NCI-H2107 (cell line): ENCODE data around the gene ADD2.
"Not testable (repeated sequence)": the region's sequence is repeated elsewhere in the genome, so short reads cannot be mapped to it uniquely, and the experiment has no call there.

Experiments
- DNase-seq: peaks from one replicate; lab custom pipeline; 2025; lab: John Stamatoyannopoulos, UW

Gene ADD2, protein sequence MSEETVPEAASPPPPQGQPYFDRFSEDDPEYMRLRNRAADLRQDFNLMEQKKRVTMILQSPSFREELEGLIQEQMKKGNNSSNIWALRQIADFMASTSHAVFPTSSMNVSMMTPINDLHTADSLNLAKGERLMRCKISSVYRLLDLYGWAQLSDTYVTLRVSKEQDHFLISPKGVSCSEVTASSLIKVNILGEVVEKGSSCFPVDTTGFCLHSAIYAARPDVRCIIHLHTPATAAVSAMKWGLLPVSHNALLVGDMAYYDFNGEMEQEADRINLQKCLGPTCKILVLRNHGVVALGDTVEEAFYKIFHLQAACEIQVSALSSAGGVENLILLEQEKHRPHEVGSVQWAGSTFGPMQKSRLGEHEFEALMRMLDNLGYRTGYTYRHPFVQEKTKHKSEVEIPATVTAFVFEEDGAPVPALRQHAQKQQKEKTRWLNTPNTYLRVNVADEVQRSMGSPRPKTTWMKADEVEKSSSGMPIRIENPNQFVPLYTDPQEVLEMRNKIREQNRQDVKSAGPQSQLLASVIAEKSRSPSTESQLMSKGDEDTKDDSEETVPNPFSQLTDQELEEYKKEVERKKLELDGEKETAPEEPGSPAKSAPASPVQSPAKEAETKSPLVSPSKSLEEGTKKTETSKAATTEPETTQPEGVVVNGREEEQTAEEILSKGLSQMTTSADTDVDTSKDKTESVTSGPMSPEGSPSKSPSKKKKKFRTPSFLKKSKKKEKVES

DNA sequence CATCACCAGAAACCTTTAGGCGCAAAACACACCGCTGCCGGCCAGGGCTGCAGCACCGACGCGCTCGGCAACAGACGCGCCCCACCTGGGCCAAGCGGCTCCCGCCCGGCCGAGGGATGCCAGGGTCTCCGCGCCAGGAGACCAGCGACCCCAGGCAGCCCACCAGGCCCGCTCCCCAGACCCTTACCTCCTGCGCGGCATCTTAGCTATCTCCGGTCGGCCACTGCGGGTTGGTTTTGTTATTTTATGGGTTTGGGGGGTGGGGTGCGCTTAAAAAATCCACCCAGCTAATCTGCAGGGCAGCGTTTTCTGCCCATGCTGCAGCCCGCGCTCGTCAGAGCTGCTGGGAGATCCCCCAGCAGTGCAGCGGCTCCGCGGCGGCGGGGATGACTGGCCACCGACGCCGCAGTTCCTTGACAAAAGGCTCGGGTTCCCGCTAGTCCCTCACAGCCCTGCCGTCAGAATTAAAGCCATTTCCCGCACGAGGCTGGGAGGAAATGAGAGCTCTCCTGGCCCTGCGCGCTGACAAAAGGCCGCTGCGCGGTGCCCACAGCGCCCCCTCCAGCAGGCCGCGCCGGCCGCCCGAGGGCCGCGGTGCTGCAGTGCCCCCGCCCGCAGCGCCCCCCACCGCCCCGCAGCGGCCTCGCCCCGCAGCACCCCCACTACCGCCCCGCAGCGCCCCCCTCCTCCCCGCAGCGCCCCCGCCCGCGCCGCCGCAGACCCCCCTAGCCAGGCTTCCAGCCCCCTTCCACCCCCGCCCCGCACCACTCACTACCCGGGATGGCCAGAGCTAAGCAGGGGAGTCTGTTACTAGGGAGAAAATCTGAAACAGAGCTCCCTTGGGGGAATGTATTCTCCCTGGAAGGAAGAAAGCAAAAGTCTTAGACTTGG is at the start of gene ADD2:
TSS of gene ADD2 (minus strand) at position 502 of the 891 bp plus-strand sequence. CDS start 61,792 bp downstream, outside the sequence.
- DNase-seq = peak; percentile 28

- no peak for DNase-seq
Measured at GRCh38 chr2:70817284-70817954, 49.4 kb upstream of the ADD2 start.

GRCh38 chr2:70816726-70817125 is 48.7 kb upstream of the ADD2 start:
- DNase-seq = no peak

GRCh38 chr2:70808983-70809958 is 41.3 kb upstream of the ADD2 start:
- no peak for DNase-seq

DNA sequence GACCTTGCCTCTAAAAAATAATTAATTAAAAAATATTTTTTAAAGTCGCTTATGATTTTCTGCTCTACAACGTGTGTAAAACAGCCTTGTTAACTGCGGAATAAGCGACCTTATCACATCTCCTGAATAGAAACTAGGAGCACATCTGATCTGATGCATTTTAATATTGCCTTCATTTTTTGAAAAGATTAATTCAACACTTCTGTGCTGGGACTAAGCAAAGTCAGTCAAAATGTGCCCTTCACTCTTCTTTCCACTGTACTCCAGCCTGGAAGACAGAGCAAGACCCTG is 39.8 kb upstream of the ADD2 start:
- DNase-seq = no peak

GRCh38 chr2:70807102-70807827 is 39.3 kb upstream of the ADD2 start:
- DNase-seq = no peak

GRCh38 chr2:70806620-70807019 is 38.6 kb upstream of the ADD2 start:
- no peak for DNase-seq

DNA sequence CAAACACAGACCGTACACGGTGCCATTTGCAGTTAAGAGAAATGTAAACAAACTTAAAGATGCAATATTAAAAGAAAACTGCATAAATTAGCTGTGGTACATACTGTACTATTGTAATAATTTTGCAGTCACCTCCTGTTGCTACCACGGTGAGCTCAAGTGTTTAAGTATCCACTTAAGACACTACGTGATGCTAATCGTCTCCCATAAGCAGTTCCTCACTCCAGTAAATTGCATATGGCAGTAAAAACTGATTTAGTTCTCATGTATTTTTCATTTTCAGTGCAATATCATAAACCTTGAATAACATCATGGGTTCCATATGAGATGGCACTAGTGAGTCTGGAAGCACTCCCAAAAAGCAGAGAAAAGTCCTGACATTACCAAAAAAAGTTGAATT is 38.0 kb upstream of the ADD2 start:
- DNase-seq = peak; percentile 21

DNA sequence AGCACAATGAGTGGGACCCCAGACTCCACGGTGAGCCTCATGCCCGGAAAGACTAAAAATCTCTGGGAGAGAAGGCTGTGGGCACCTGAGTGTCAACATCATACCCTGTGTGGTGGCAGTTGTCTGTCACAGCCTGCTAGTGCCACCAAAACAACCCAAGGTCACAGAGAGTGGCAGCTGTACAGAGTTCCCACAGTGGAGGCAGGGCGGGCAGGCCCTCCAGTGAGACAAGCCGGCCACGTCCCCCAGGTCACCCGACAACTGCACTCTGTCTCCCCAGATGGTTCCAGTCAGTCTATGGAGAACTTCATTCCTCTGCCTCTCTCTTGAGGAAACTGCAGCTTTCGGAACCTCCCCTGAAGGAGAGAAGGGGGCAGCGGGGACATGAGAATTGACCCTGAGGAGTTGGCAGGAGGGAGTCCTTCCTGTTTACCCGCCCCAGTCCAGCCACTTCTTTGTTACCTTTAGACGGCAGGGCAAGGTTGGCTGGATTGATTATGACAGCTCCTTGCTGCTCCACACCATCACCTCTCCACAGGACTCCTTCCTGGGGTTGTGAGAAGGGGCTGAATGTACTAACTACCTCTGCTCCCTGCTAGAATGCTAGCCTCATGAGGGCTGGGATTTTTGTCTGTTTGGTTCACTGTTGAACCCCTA is 33.7 kb upstream of the ADD2 start:
- no peak for DNase-seq

- no peak for DNase-seq
Measured at GRCh38 chr2:70799706-70800105, 31.7 kb upstream of the ADD2 start.

GRCh38 chr2:70797996-70798395 is 30.0 kb upstream of the ADD2 start:
- DNase-seq = not testable (repeated sequence)

DNA sequence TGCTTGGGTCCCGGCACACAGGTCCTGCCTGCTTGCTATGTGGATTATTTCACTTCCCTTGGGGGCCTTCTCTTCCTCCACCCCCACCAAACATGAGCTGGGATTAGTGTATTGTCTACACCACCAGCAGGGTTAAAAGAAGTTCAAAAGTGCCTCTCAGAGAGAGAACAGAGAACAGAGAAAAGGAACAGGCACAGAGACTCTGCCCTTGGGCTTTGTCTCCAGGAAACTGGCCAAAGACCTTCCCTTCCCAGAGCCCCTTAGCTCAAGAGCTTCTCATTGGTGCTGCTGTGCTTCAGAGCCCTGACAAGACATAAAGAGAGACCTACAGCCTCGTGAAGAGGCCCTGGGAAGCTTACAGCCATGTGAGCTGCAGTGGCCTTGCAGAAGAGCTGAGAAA is 29.5 kb upstream of the ADD2 start:
- no peak for DNase-seq

GRCh38 chr2:70796262-70796661 is 28.3 kb upstream of the ADD2 start:
- no peak for DNase-seq

DNA sequence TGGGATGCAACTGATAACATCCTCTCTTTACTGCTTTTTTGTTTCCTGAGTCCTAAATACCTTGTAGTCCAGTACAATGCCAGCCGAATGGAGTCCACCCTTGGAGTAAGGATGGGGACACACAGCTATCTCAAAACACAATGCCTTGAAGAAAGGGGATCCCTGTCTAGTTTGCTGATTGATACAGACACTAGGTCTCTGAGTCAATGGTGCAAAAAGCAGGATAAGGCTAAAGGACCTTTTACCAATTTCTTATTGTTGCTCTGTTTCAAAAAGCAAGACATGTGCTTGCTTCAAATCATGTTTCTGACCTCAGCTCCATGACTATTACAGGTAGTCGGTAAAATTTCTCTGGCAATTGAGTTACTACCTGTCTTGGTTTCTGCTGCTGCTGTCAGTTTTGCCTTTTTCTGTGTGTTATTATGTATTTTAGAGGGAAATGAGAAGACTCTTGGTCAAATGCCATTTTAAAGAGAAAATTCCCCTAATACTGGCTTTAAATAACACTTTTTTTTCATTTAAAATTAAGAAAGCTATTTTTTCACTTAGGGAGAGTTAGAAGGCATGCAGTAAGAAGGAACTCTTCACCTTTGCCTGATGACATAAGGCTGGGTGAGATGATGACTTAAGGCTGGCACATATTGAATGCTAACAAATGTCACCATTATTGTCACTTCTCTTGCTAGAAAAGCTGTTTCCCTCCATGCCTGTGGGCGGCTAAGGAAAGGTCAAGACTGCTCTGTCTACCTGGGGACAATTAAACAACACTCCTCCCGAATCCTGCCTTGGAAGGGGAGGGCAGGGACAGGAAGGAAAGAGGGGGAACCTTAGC is 27.4 kb upstream of the ADD2 start:
- DNase-seq = no peak

GRCh38 chr2:70793450-70793849 is 25.4 kb upstream of the ADD2 start:
- DNase-seq = no peak

- no peak for DNase-seq
Measured at GRCh38 chr2:70790136-70790828, 22.3 kb upstream of the ADD2 start, which contains the start of gene FIGLA. TSS of gene FIGLA (minus strand) at chr2:70790643. CDS start at chr2:70790638, 5 bp downstream.

DNA sequence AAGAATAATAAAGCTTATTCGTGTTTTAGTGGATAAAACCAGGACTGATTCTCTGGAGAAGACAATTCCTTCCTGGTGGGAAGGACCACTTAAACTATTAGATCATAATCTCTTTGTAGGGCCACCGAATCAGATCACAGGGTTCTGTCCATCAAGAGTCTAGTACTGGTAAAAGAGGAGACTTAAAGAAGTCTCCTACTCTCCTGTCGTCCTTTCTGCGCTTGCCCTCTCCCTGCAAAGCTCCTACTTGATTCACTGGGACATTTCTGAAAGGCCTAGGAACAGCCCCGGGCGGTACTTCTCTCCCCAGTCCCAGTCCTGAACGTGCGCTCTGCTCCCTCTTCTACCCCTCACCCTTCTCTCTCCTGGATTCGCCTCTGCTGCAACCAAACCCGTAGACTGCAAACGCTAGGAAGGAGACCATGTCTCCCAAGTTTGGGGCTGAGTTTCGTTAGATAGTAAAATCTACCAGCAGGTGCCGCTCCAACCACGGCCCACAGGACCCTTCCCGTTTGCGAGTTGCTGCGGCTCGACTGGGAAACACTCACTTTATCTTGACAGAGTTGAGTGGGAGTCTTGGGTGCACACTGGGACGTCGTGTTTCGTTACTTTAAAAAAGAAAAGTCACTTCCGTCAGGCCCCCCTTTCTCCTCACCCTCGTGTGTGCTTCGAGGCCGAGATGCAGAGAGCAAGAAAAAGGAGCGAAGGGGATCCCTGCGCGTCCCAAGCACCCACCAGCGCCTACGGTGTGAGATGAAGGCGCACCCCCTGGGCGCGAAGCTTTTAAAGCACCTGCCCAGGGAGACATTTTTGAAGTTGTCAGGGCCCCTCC is 21.5 kb upstream of the ADD2 start:
- peak; percentile 68 for DNase-seq
